ENCODE data around the gene ADGRL1. TPM values are rescaled to one million over a fixed set of nuclear protein-coding genes. Genes with fewer than 3 reads are reported as not detected.

The ADGRL1 gene
- total and polyA plus RNA-seq, 3 donors from 2014 or later, result 23.8 to 57.2 (median 45.0) TPM

GRCh38 chr19:14175351-14175792 is 30.6 kb downstream of the ADGRL1 start:
- TF ChIP-seq CTCF (IDR thresholded peaks at IDR 0.05), result no peak
- no peak for TF ChIP-seq POLR2A (IDR thresholded peaks at IDR 0.05)
- H3K27me3 ChIP-seq, result no peaks in the 10 kb centered on the region
- no peak for DNase-seq
- H3K9me3 ChIP-seq, result no peaks in the 10 kb centered on the region
- no peak overlapping the region for H3K4me3 ChIP-seq
- no peaks in the 10 kb centered on the region for H3K4me1 ChIP-seq
- no peak overlapping the region for H3K27ac ChIP-seq
- intact Hi-C loops (cut with DNase I; ENCODE audit: low total_unique reads), result no loop called here
- 91 to 94% methylated on average over 6 of the region's 6 CpGs for WGBS, 2 donors
- no peaks in the 10 kb centered on the region for H3K36me3 ChIP-seq (ENCODE audit: low read depth, missing control alignments)

GRCh38 chr19:14174883-14175282 is 31.1 kb downstream of the ADGRL1 start:
- no peak for DNase-seq
- Histone ChIP-seq H3K4me1 (no peaks in the 10 kb centered on the region), H3K4me3 (no peak overlapping the region), H3K36me3 (ENCODE audit: low read depth, missing control alignments) (no peaks in the 10 kb centered on the region), H3K9me3 (no peaks in the 10 kb centered on the region), H3K27me3 (no peaks in the 10 kb centered on the region), H3K27ac (no peak overlapping the region)
- no peak for TF ChIP-seq POLR2A (IDR thresholded peaks at IDR 0.05)
- TF ChIP-seq CTCF (IDR thresholded peaks at IDR 0.05), result no peak
- intact Hi-C loops (cut with DNase I; ENCODE audit: low total_unique reads), result no loop called here
- 96 to 97% methylated on average over 6 to 9 of the region's 9 CpGs for WGBS, 2 donors

- WGBS, 2 donors, result 90 to 94% methylated on average over 7 to 12 of the region's 12 CpGs
- TF ChIP-seq POLR2A (IDR thresholded peaks at IDR 0.05), result no peak
- no peak for TF ChIP-seq CTCF (IDR thresholded peaks at IDR 0.05)
- no peak for DNase-seq
- H3K27me3 ChIP-seq, result no peaks in the 10 kb centered on the region
- intact Hi-C loops (cut with DNase I; ENCODE audit: low total_unique reads), result no loop called here
- no peaks in the 10 kb centered on the region for H3K36me3 ChIP-seq (ENCODE audit: low read depth, missing control alignments)
- H3K4me1 ChIP-seq, result peaks cover 10% of the 10 kb centered on the region
- no peak overlapping the region for H3K4me3 ChIP-seq
- no peak overlapping the region for H3K27ac ChIP-seq
- H3K9me3 ChIP-seq, result no peaks in the 10 kb centered on the region
Observed at GRCh38 chr19:14168993-14169392, 37.0 kb downstream of the ADGRL1 start.

- Histone ChIP-seq H3K27ac (no peak overlapping the region), H3K4me1 (peaks cover 10% of the 10 kb centered on the region), H3K4me3 (no peak overlapping the region), H3K27me3 (no peaks in the 10 kb centered on the region), H3K36me3 (ENCODE audit: low read depth, missing control alignments) (no peaks in the 10 kb centered on the region), H3K9me3 (no peaks in the 10 kb centered on the region)
- TF ChIP-seq POLR2A (IDR thresholded peaks at IDR 0.05) (no peak), CTCF (IDR thresholded peaks at IDR 0.05) (no peak)
- WGBS, 2 donors, result 81 to 87% methylated on average over 19 of the region's 19 CpGs
- intact Hi-C loops (cut with DNase I; ENCODE audit: low total_unique reads), result no loop called here
- no peak for DNase-seq
Observed at GRCh38 chr19:14168259-14168972, 37.6 kb downstream of the ADGRL1 start.
